Osteoblast (primary cell): ENCODE results near the gene RPSA. TPM values are rescaled to one million over a fixed set of nuclear protein-coding genes. Genes with fewer than 3 reads are reported as not detected.
A peak's percentile ranks its signal among the peaks of the same experiment; 100 is the strongest.

Source experiments
- DNase-seq: peaks from one replicate; pipeline ENCODE4 v3.0.0; 2011; ENCODE audit warnings: low spot score, mixed read lengths; ENCODE audit not compliant: insufficient read length; ENCODE audit errors: missing footprints
- H2AFZ ChIP-seq: 2 replicates; pipeline ENCODE4 v1.6.0; 2011; ENCODE audit warnings: mild to moderate bottlenecking, low read length
- H3K27ac ChIP-seq: 2 replicates; pipeline ENCODE4 v1.5.1; 2011; ENCODE audit warnings: mild to moderate bottlenecking, low read depth, low read length, moderate library complexity
- H3K27me3 ChIP-seq: 2 replicates; pipeline ENCODE4 v1.6.0; 2012; ENCODE audit warnings: mild to moderate bottlenecking, control low read depth, inconsistent platforms, low read length, moderate library complexity; ENCODE audit not compliant: insufficient read depth
- H3K36me3 ChIP-seq: 2 replicates; pipeline ENCODE4 v1.5.1; 2011; ENCODE audit warnings: mild to moderate bottlenecking, low read length, control low read depth, moderate library complexity; ENCODE audit not compliant: insufficient read depth
- H3K4me1 ChIP-seq: 2 replicates; pipeline ENCODE4 v1.5.1; 2011; ENCODE audit warnings: mild to moderate bottlenecking, low read length, control low read depth, moderate library complexity; ENCODE audit not compliant: insufficient read depth
- H3K4me2 ChIP-seq: 2 replicates; pipeline ENCODE4 v1.6.0; 2011; ENCODE audit warnings: mild to moderate bottlenecking, low read length; ENCODE audit not compliant: insufficient read depth
- H3K4me3 ChIP-seq: fragments of 200-600 bp; sonication (generic); 3 replicates; pipeline ENCODE4 v1.5.1; 2012; ENCODE audit warnings: mild to moderate bottlenecking, low read length, inconsistent platforms; ENCODE audit not compliant: insufficient read depth
- H3K79me2 ChIP-seq: 2 replicates; pipeline ENCODE4 v1.6.0; 2012; ENCODE audit warnings: mild to moderate bottlenecking, low read length, control low read depth, inconsistent platforms; ENCODE audit not compliant: insufficient read depth
- H3K9me3 ChIP-seq: 2 replicates; pipeline ENCODE4 v1.5.1; 2011; ENCODE audit warnings: low read depth, low read length, control low read depth
- H4K20me1 ChIP-seq: 2 replicates; pipeline ENCODE4 v1.6.0; 2012; ENCODE audit warnings: mild to moderate bottlenecking, low read length, control low read depth; ENCODE audit not compliant: insufficient read depth
- CTCF ChIP-seq: IDR thresholded peaks from 2 replicates; pipeline ENCODE4 v1.5.1; 2011; ENCODE audit warnings: mild to moderate bottlenecking, low read depth, low read length, moderate library complexity; ENCODE audit errors: extremely low read depth
- total RNA-seq: library from RNA; depleted of rRNA; stranded (reverse); fragments of >200 nt; gene quantifications from 2 replicates; pipeline ENCODE4 v1.2.3, GENCODE V29; 2012

Gene RPSA
- total RNA-seq, 1 donor, result 1,028 TPM

DNA sequence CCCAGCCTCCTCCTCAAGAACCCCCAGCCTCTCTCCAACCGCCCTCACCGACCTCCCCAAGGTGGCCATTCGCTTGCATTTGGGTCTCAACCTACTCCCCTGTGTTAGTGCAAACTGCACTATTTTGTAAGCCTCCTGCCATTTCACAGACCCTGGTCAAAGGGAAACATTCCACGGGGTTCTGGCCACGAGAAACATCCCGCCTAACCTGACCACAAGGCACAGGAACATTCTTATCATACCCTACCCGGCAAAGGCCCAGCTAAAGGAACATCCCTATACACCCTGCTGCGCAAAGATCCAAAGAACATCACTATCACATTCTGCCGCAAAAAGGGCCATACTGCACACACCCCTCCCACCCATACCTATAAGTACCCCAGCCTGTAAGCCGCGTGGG, 22.9 kb downstream of the RPSA start:
- peaks cover 8% of the 10 kb centered on the region for H3K4me1 ChIP-seq
- no peak overlapping the region for H3K4me2 ChIP-seq
- H3K27me3 ChIP-seq, result no peaks in the 10 kb centered on the region
- no peaks in the 10 kb centered on the region for H3K9me3 ChIP-seq
- TF ChIP-seq CTCF, result no peak
- DNase-seq, result no peak
- no peaks in the 10 kb centered on the region for H4K20me1 ChIP-seq
- H2AFZ ChIP-seq, result no peak overlapping the region
- no peak overlapping the region for H3K27ac ChIP-seq
- H3K36me3 ChIP-seq, result no peaks in the 10 kb centered on the region
- no peaks in the 10 kb centered on the region for H3K79me2 ChIP-seq
- no peak overlapping the region for H3K4me3 ChIP-seq

- Histone ChIP-seq H2AFZ (no peak overlapping the region), H3K36me3 (no peaks in the 10 kb centered on the region), H3K27me3 (no peaks in the 10 kb centered on the region), H3K4me2 (no peak overlapping the region), H3K79me2 (no peaks in the 10 kb centered on the region), H3K9me3 (no peaks in the 10 kb centered on the region), H4K20me1 (no peaks in the 10 kb centered on the region), H3K4me3 (no peak overlapping the region), H3K27ac (no peak overlapping the region), H3K4me1 (peaks cover 8% of the 10 kb centered on the region)
- TF ChIP-seq CTCF, result no peak
- DNase-seq, result no peak
These were observed 25.8 kb downstream of the RPSA start for GRCh38 chr3:39432342-39432741.

GRCh38 chr3:39433642-39434041, 27.1 kb downstream of the RPSA start:
- H2AFZ ChIP-seq, result peak overlapping the region; percentile 95
- H4K20me1 ChIP-seq, result no peaks in the 10 kb centered on the region
- H3K79me2 ChIP-seq, result no peaks in the 10 kb centered on the region
- no peak for TF ChIP-seq CTCF
- H3K4me2 ChIP-seq, result peak overlapping the region; percentile 74
- H3K27ac ChIP-seq, result no peak overlapping the region
- H3K36me3 ChIP-seq, result no peaks in the 10 kb centered on the region
- H3K9me3 ChIP-seq, result no peaks in the 10 kb centered on the region
- H3K27me3 ChIP-seq, result no peaks in the 10 kb centered on the region
- DNase-seq, result peak; percentile 83
- H3K4me1 ChIP-seq, result peaks cover 8% of the 10 kb centered on the region
- H3K4me3 ChIP-seq, result peak overlapping the region; percentile 33

DNA sequence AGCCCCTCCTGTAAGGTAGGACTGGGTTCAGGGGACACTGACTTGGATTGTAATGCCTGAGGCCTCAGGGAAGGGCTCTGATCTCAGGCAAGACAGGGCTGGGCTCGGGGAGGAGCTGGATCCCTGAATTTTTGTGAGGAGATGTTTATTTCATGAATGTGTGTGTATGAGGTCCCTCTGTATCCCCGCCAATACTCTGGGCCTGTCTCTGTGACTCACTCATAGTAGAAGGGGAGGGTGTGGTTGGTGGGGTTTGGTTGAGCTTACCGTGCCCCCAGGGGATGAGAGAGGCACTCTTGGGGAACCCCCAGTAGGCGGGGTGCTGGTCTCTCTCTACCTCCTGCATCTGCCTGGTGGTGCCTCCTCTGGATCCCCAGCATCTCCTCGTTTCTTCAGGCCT, 28.1 kb downstream of the RPSA start:
- H2AFZ ChIP-seq, result peak overlapping the region; percentile 95
- H3K4me3 ChIP-seq, result no peak overlapping the region
- no peak overlapping the region for H3K27ac ChIP-seq
- H3K27me3 ChIP-seq, result no peaks in the 10 kb centered on the region
- no peak overlapping the region for H3K4me2 ChIP-seq
- DNase-seq, result peak; percentile 63
- H3K36me3 ChIP-seq, result no peaks in the 10 kb centered on the region
- H3K79me2 ChIP-seq, result no peaks in the 10 kb centered on the region
- no peaks in the 10 kb centered on the region for H4K20me1 ChIP-seq
- no peak for TF ChIP-seq CTCF
- H3K9me3 ChIP-seq, result no peaks in the 10 kb centered on the region
- peaks cover 8% of the 10 kb centered on the region for H3K4me1 ChIP-seq
